Measurements from ENCODE around the gene FOXC1. TPM values are rescaled to one million over a fixed set of nuclear protein-coding genes. Genes with fewer than 3 reads are reported as not detected.
A peak's percentile ranks its signal among the peaks of the same experiment; 100 is the strongest.

The FOXC1 gene
- total RNA-seq, 1 experiment from 2014 or later, result 16.5 TPM

DNA sequence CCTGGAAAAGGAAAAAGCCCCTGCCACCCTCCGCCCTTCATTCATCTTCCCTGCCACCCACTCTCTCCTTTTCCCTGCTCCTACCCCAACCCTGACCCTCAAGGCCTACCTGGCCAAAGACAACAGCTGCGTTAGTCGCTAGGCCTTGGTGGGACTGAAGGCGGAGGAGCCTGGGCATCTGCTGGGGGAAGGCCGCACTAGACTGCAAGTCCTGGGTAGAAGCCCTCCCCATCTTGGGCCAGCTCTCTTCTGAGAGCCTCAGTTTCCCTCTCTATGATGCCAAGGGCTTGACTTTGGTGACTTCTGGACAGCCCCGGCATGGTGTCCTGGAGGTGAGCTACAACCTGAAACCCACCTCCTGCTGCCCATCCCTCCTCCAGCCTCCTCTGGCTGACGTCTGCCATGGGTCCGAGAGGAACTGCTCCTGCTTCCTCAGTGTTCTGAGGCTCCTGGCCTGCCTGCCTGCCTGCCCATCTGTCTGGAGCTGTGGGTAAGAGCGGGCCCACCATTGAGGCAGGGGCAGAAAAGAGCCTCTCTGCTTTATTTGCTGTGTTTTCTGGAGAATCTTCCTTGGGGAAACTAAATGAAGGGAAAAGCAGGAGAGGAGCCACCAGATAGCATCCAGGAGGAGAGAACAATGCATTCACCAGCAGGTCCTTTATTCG, 7.5 kb upstream of the FOXC1 start:
- H3K27ac Mint-ChIP-seq (ENCODE audit: unreplicated experiment), result no peak overlapping the region
- CTCF ChIA-PET, result no interaction called here
- no peaks in the 10 kb centered on the region for H3K9me3 Mint-ChIP-seq (ENCODE audit: low read depth, unreplicated experiment)
- TF ChIP-seq, protein P1, sequence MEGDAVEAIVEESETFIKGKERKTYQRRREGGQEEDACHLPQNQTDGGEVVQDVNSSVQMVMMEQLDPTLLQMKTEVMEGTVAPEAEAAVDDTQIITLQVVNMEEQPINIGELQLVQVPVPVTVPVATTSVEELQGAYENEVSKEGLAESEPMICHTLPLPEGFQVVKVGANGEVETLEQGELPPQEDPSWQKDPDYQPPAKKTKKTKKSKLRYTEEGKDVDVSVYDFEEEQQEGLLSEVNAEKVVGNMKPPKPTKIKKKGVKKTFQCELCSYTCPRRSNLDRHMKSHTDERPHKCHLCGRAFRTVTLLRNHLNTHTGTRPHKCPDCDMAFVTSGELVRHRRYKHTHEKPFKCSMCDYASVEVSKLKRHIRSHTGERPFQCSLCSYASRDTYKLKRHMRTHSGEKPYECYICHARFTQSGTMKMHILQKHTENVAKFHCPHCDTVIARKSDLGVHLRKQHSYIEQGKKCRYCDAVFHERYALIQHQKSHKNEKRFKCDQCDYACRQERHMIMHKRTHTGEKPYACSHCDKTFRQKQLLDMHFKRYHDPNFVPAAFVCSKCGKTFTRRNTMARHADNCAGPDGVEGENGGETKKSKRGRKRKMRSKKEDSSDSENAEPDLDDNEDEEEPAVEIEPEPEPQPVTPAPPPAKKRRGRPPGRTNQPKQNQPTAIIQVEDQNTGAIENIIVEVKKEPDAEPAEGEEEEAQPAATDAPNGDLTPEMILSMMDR (IDR thresholded peaks at IDR 0.05; ENCODE audit: unreplicated experiment), result no peak
- intact Hi-C loops (cut with micrococcal nuclease; ENCODE audit: unreplicated experiment), result no loop called here
- no peak for DNase-seq
- peaks cover 5% of the 10 kb centered on the region for H3K36me3 Mint-ChIP-seq (ENCODE audit: insufficient read depth, unreplicated experiment)
- no peaks in the 10 kb centered on the region for H3K27me3 Mint-ChIP-seq (ENCODE audit: unreplicated experiment)
- H3K4me3 Mint-ChIP-seq (ENCODE audit: low read depth, unreplicated experiment), result no peak overlapping the region
- peaks cover 13% of the 10 kb centered on the region for H3K4me1 Mint-ChIP-seq (ENCODE audit: low read depth, unreplicated experiment)
- BruUV-seq (replicated peaks), result no TSS peak

DNA sequence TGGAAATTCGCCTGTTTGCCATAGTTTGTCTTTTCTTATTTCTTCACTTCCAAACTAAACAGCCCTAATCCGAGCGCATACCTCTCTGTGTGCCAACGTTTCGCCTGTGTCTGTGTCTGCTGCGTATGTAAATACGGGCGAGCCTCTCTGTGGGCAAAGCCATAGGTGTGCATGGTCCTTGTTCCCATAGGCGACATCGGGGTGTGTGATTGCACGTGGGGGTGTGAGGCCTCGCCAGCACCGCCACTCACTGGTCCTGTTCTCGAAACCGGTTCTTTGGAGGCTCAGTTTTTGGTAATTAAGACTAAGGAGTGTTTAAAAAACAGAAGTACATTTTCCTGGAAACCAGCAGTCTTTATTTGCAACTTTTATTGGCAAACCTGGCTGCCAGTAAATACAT, 6.0 kb upstream of the FOXC1 start:
- H3K36me3 Mint-ChIP-seq (ENCODE audit: insufficient read depth, unreplicated experiment), result peaks cover 13% of the 10 kb centered on the region
- H3K4me3 Mint-ChIP-seq (ENCODE audit: low read depth, unreplicated experiment), result peak overlapping the region; percentile 37
- H3K9me3 Mint-ChIP-seq (ENCODE audit: low read depth, unreplicated experiment), result no peaks in the 10 kb centered on the region
- no TSS peak for BruUV-seq (replicated peaks)
- TF ChIP-seq, protein P1 (IDR thresholded peaks at IDR 0.05; ENCODE audit: unreplicated experiment), result no peak
- no peak for DNase-seq
- CTCF ChIA-PET, result no interaction called here
- H3K4me1 Mint-ChIP-seq (ENCODE audit: low read depth, unreplicated experiment), result peaks cover 6% of the 10 kb centered on the region
- H3K27me3 Mint-ChIP-seq (ENCODE audit: unreplicated experiment), result peaks cover 8% of the 10 kb centered on the region
- no peak overlapping the region for H3K27ac Mint-ChIP-seq (ENCODE audit: unreplicated experiment)
- intact Hi-C loops (cut with micrococcal nuclease; ENCODE audit: unreplicated experiment), result loop anchor here (2.0 kb wide), 3 partner anchors 501 to 845 kb away; no protein-coding TSS in a partner anchor

DNA sequence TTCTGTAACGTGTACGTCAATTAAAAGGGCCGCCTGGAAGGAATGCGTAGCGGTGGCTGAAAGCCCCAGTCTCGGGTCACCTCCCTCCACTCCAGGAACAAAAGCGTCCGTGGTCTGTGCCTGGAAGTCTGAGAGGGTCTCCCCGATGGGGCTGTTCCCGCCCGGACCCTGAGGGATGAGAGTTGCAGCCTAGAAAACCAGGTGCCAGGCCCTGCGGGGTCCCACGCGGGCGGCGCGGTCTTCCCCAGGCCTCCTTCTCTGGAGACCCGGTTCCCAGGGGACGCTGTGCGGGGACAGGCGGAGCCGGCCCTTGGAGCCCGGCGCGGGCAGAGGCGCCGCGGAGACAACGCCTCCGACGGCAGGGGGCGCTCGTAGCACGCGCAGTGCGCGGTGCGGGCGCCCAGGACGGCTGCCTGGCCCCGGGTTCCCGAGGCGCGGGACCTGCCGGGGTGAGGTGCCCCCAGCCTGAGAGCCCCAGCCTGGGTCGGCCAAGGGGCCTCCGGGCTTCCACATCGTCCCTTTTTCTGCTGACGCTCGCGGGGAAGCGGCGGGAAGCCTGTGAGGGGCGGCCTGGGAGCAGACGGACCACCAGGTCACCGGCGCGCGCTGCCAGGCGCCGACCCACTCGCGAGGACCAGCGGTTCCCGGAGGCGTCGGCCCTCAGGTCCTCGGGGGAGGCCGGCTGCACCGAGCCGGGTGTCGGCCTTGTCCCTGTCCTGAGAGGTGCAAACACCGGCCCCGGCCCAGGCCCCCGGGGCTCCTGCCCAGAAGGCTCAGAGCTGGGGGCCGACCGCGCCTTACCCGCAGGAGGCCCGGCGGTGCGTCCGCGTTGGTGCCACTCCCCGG, 5.3 kb upstream of the FOXC1 start:
- Mint-ChIP-seq H3K4me3 (ENCODE audit: low read depth, unreplicated experiment) (peak overlapping the region; percentile 37), H3K9me3 (ENCODE audit: low read depth, unreplicated experiment) (no peaks in the 10 kb centered on the region), H3K27ac (ENCODE audit: unreplicated experiment) (no peak overlapping the region), H3K4me1 (ENCODE audit: low read depth, unreplicated experiment) (peaks cover 8% of the 10 kb centered on the region), H3K27me3 (ENCODE audit: unreplicated experiment) (peaks cover 12% of the 10 kb centered on the region), H3K36me3 (ENCODE audit: insufficient read depth, unreplicated experiment) (peaks cover 20% of the 10 kb centered on the region)
- CTCF ChIA-PET, result no interaction called here
- DNase-seq, result peak; percentile 84
- TF ChIP-seq, protein P1 (IDR thresholded peaks at IDR 0.05; ENCODE audit: unreplicated experiment), result peak; percentile 87
- intact Hi-C loops (cut with micrococcal nuclease; ENCODE audit: unreplicated experiment), result loop anchor here (2.0 kb wide), 3 partner anchors 500 to 844 kb away; no protein-coding TSS in a partner anchor
- BruUV-seq (replicated peaks), result no TSS peak

DNA sequence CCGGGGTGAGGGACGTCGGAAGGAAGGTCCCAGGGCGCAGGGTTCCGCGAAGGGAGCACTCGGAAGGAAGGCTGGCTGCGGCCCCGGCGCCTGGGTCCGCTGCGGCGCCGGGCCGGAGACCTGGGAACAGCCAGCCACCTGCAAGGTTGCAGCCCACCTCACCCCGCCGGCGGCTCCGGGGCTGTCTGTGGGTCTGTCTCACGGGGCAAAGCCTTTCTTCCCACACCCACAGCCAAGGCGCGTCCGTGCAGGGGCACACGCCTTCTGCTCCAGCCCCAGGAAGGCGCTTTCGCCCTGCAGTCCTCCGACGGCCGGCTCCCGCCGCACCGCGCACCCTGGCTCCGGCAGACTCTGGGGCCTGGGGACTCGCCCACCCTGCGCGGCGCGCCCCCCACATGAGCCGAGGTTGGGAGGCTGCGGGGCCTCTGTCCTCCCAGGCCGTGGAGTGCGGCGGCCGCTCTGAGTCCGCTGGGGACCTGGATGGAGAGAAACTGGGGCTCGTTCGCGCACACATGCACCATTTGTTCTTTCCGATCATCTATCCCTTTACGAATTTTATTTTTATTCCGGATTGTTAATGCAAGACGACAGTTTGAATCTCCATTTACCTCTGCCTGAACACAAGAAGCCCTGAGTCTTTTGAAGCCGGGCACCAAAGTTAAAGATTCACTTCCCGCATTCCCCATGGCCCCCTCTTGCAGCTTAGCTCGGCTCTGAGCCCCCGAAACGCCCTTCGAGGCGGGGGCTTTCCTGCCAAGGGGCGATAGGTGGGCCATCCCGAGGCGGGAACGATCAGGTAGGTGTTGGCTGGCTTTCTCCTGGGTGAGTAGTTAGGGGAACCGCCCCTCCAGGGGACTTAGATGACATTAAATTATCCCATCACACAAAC, 4.5 kb upstream of the FOXC1 start:
- Mint-ChIP-seq H3K27me3 (ENCODE audit: unreplicated experiment) (peaks cover 12% of the 10 kb centered on the region), H3K36me3 (ENCODE audit: insufficient read depth, unreplicated experiment) (peaks cover 26% of the 10 kb centered on the region), H3K27ac (ENCODE audit: unreplicated experiment) (no peak overlapping the region)

More for the DNA sequence above, 4.5 kb upstream of the FOXC1 start:
- TF ChIP-seq, protein P1 (IDR thresholded peaks at IDR 0.05; ENCODE audit: unreplicated experiment), result no peak
- peak overlapping the region; percentile 14 for H3K4me3 Mint-ChIP-seq (ENCODE audit: low read depth, unreplicated experiment)
- no peaks in the 10 kb centered on the region for H3K9me3 Mint-ChIP-seq (ENCODE audit: low read depth, unreplicated experiment)
- CTCF ChIA-PET, result no interaction called here
- peaks cover 8% of the 10 kb centered on the region for H3K4me1 Mint-ChIP-seq (ENCODE audit: low read depth, unreplicated experiment)
- no peak for DNase-seq
- intact Hi-C loops (cut with micrococcal nuclease; ENCODE audit: unreplicated experiment), result loop anchor here (2.0 kb wide), 3 partner anchors 500 to 844 kb away; no protein-coding TSS in a partner anchor
- BruUV-seq (replicated peaks), result no TSS peak
